WTC11 (cell line): ENCODE data around the gene SYNRG. TPM values are rescaled to one million over a fixed set of nuclear protein-coding genes. Genes with fewer than 3 reads are reported as not detected.
"Not testable (repeated sequence)": the region's sequence is repeated elsewhere in the genome, so short reads cannot be mapped to it uniquely, and the experiment has no call there.

Experiments used
- ATAC-seq: fragments of 200-7000 bp; cut with Tn5 transposase; 2 replicates; pipeline ENCODE4 v1.10.0; 2021; ENCODE audit warnings: mild to moderate bottlenecking, moderate library complexity
- CTCF ChIA-PET: fragments of 300-600 bp; sonication (Branson Sonifier 250); formaldehyde crosslinking; loops from one replicate; lab custom pipeline; 2021; ENCODE audit warnings: antibody characterized with exemption; lab: Charles Lee
- POLR2A ChIA-PET: fragments of 350-600 bp; sonication (Branson Sonifier 250); formaldehyde crosslinking; loops from one replicate; lab custom pipeline; 2021; ENCODE audit warnings: antibody characterized with exemption; lab: Charles Lee
- DNase-seq: peaks from one replicate; pipeline ENCODE4 v3.0.0; 2021; ENCODE audit warnings: low spot score
- H3K27ac Mint-ChIP-seq: 2 replicates; pipeline ENCODE4 v1.8.0; 2021; ENCODE audit warnings: mixed read lengths
- H3K27me3 Mint-ChIP-seq: 2 replicates; pipeline ENCODE4 v1.8.0; 2021; ENCODE audit warnings: low read depth, mild to moderate bottlenecking, moderate library complexity, mixed read lengths
- H3K36me3 Mint-ChIP-seq: 2 replicates; pipeline ENCODE4 v1.8.0; 2021; ENCODE audit warnings: mixed read lengths
- H3K4me1 Mint-ChIP-seq: 2 replicates; pipeline ENCODE4 v1.8.0; 2022; ENCODE audit warnings: mixed read lengths
- H3K4me3 Mint-ChIP-seq: 2 replicates; pipeline ENCODE4 v1.8.0; 2021; ENCODE audit warnings: mild to moderate bottlenecking, moderate library complexity, mixed read lengths
- H3K9me3 Mint-ChIP-seq: 2 replicates; pipeline ENCODE4 v1.8.0; 2021; ENCODE audit warnings: mixed read lengths
- ATF1 ChIP-seq: sonication (generic); formaldehyde crosslinking; IDR thresholded peaks from 2 replicates; pipeline ENCODE4 v1.8.1; 2023; ENCODE audit warnings: mild to moderate bottlenecking, moderate library complexity, missing genetic modification reagents
- ATF3 ChIP-seq: sonication (generic); formaldehyde crosslinking; conservative IDR thresholded peaks from 2 replicates; pipeline ENCODE4 v1.8.1; 2022; ENCODE audit warnings: mild to moderate bottlenecking, missing genetic modification reagents
- CDX4 ChIP-seq: fragments of 250-450 bp; sonication (Bioruptor Pico); IDR thresholded peaks from 2 replicates; pipeline ENCODE4 v1.9.0; 2021; ENCODE audit warnings: moderate library complexity, mild to moderate bottlenecking, inconsistent platforms, borderline replicate concordance
- CREM ChIP-seq: sonication (generic); formaldehyde crosslinking; IDR thresholded peaks from 2 replicates; pipeline ENCODE4 v1.8.1; 2022; ENCODE audit warnings: mild to moderate bottlenecking, missing genetic modification reagents, moderate library complexity
- E2F5 ChIP-seq: sonication (generic); formaldehyde crosslinking; IDR thresholded peaks from 2 replicates; pipeline ENCODE4 v1.8.1; 2022; ENCODE audit warnings: mild to moderate bottlenecking, moderate library complexity, missing genetic modification reagents
- GABPB1 ChIP-seq: sonication (generic); formaldehyde crosslinking; IDR thresholded peaks from 2 replicates; pipeline ENCODE4 v1.8.1; 2023; ENCODE audit warnings: mild to moderate bottlenecking, missing genetic modification reagents
- GRHL2 ChIP-seq: fragments of 250-450 bp; sonication (Bioruptor Pico); IDR thresholded peaks from 2 replicates; pipeline ENCODE4 v1.8.0; 2022; ENCODE audit warnings: mild to moderate bottlenecking, moderate library complexity; ENCODE audit not compliant: insufficient replicate concordance, severe bottlenecking
- HMGXB4 ChIP-seq: sonication (generic); formaldehyde crosslinking; IDR thresholded peaks from 2 replicates; pipeline ENCODE4 v1.8.1; 2023; ENCODE audit warnings: mild to moderate bottlenecking, moderate library complexity, missing genetic modification reagents
- KAT7 ChIP-seq: sonication (generic); formaldehyde crosslinking; IDR thresholded peaks from 2 replicates; pipeline ENCODE4 v1.8.1; 2023; ENCODE audit warnings: missing genetic modification reagents, mild to moderate bottlenecking, borderline replicate concordance
- NR2C2 ChIP-seq: sonication (generic); formaldehyde crosslinking; IDR thresholded peaks from 2 replicates; pipeline ENCODE4 v1.8.0; 2022; ENCODE audit warnings: mild to moderate bottlenecking, missing genetic modification reagents
- NR3C1 ChIP-seq: sonication (generic); formaldehyde crosslinking; conservative IDR thresholded peaks from 2 replicates; pipeline ENCODE4 v1.8.1; 2023; ENCODE audit warnings: low read depth, mild to moderate bottlenecking, missing genetic modification reagents
- SP1 ChIP-seq: sonication (generic); formaldehyde crosslinking; conservative IDR thresholded peaks from 2 replicates; pipeline ENCODE4 v1.8.1; 2022; ENCODE audit warnings: missing genetic modification reagents
- TEAD1 ChIP-seq: sonication (generic); formaldehyde crosslinking; IDR thresholded peaks from 2 replicates; pipeline ENCODE4 v1.8.0; 2022; ENCODE audit warnings: mild to moderate bottlenecking, missing genetic modification reagents
- USF1 ChIP-seq: sonication (generic); formaldehyde crosslinking; IDR thresholded peaks from 2 replicates; pipeline ENCODE4 v1.8.0; 2022; ENCODE audit warnings: mild to moderate bottlenecking, missing genetic modification reagents
- ZSCAN18 ChIP-seq: fragments of 250-450 bp; sonication (Bioruptor Pico); IDR thresholded peaks from 2 replicates; pipeline ENCODE4 v2.1.2; 2022; ENCODE audit warnings: mild to moderate bottlenecking, moderate library complexity
- total RNA-seq: library from RNA; stranded (reverse); gene quantifications from 3 replicates; pipeline ENCODE4 v1.2.3, GENCODE V29; 2021

Gene SYNRG
- total RNA-seq, 1 experiment from 2014 or later, result 31.3 TPM

GRCh38 chr17:37512442-37513068 lies 96.7 kb downstream of the SYNRG start (continued):
- no peak for TF ChIP-seq TEAD1 (CRISPR knock-in tag)
- no peak for TF ChIP-seq SP1 (CRISPR knock-in tag)
- TF ChIP-seq USF1 (CRISPR knock-in tag), result no peak

- H3K4me1 Mint-ChIP-seq, H3K27me3 Mint-ChIP-seq, H3K4me3 Mint-ChIP-seq, H3K27ac Mint-ChIP-seq, POLR2A ChIA-PET, DNase-seq, H3K9me3 Mint-ChIP-seq, ATAC-seq: not testable (repeated sequence)
- H3K36me3 Mint-ChIP-seq, result peaks cover 12% of the 10 kb centered on the region
- CTCF ChIA-PET, result interaction anchor here (1.5 kb wide), 1 partner anchor 74 kb away, joined by 3 read pairs; no protein-coding TSS in a partner anchor
Measured at GRCh38 chr17:37511642-37512041, 97.6 kb downstream of the SYNRG start.

GRCh38 chr17:37510056-37510455 lies 99.2 kb downstream of the SYNRG start:
- H3K27ac Mint-ChIP-seq, result peak overlapping the region; percentile 68; the same call in 1 of the 2 replicates
- ChIA-PET POLR2A (no interaction called here), CTCF (no interaction called here)
- H3K27me3 Mint-ChIP-seq, result no peaks in the 10 kb centered on the region
- no peak overlapping the region for H3K4me3 Mint-ChIP-seq
- peaks cover 10% of the 10 kb centered on the region for H3K4me1 Mint-ChIP-seq
- no peak for TF ChIP-seq E2F5 (CRISPR knock-in tag)
- TF ChIP-seq KAT7 (CRISPR knock-in tag), result no peak
- no peak for TF ChIP-seq HMGXB4 (CRISPR knock-in tag)
- TF ChIP-seq ATF1 (CRISPR knock-in tag), result no peak
- no peak for TF ChIP-seq CREM (CRISPR knock-in tag)
- no peak for TF ChIP-seq NR2C2
- no peak for TF ChIP-seq ATF3 (CRISPR knock-in tag)
- TF ChIP-seq NR3C1 (CRISPR knock-in tag), result no peak
- no peak for DNase-seq
- no peak for ATAC-seq
- peaks cover 12% of the 10 kb centered on the region for H3K36me3 Mint-ChIP-seq
- no peaks in the 10 kb centered on the region for H3K9me3 Mint-ChIP-seq

- ATAC-seq, result no peak
- H3K27ac Mint-ChIP-seq, result peak overlapping the region; percentile 43; the same call in 1 of the 2 replicates
- POLR2A ChIA-PET, result no interaction called here
- peaks cover 14% of the 10 kb centered on the region for H3K4me1 Mint-ChIP-seq
- CTCF ChIA-PET, result interaction anchor here (0.6 to 2.2 kb wide), 20 partner anchors 8 to 263 kb away, joined by 3 to 19 read pairs (median 4); no protein-coding TSS in a partner anchor
- no peaks in the 10 kb centered on the region for H3K9me3 Mint-ChIP-seq
- no peak for DNase-seq
- no peaks in the 10 kb centered on the region for H3K27me3 Mint-ChIP-seq
- TF ChIP-seq E2F5 (CRISPR knock-in tag), result no peak
- no peak for TF ChIP-seq GRHL2 (CRISPR knock-in tag)
- TF ChIP-seq GABPB1, result no peak
- no peak for TF ChIP-seq TEAD1 (CRISPR knock-in tag)
- TF ChIP-seq CDX4, result no peak
- no peak for TF ChIP-seq ZSCAN18 (CRISPR knock-in tag)
- no peak for TF ChIP-seq ATF1 (CRISPR knock-in tag)
- H3K36me3 Mint-ChIP-seq, result peaks cover 5% of the 10 kb centered on the region
- H3K4me3 Mint-ChIP-seq, result no peak overlapping the region
Measured at GRCh38 chr17:37507111-37507510, 102.1 kb downstream of the SYNRG start.
